GM18909 (cell line): ENCODE data around the gene KCNJ6.

ENCODE experiments used
- ATAC-seq: cut with Tn5 transposase; IDR thresholded peaks from one replicate; pipeline ENCODE4 v1.9.1; 2021; ENCODE audit warnings: mild to moderate bottlenecking; ENCODE audit not compliant: unreplicated experiment, poor library complexity

Gene KCNJ6

GRCh38 chr21:37828556-37828955 lies 87.7 kb downstream of the KCNJ6 start:
- ATAC-seq: no peak

- ATAC-seq: no peak
These were observed 88.3 kb downstream of the KCNJ6 start for GRCh38 chr21:37827913-37828312.

GRCh38 chr21:37821786-37822450 lies 94.3 kb downstream of the KCNJ6 start:
- ATAC-seq: no peak

GRCh38 chr21:37821092-37821491 lies 95.2 kb downstream of the KCNJ6 start:
- ATAC-seq: no peak

- ATAC-seq: no peak
These were observed 96.9 kb downstream of the KCNJ6 start for GRCh38 chr21:37819372-37819771.

- no peak for ATAC-seq
These were observed 99.0 kb downstream of the KCNJ6 start for GRCh38 chr21:37817242-37817641.

GRCh38 chr21:37815893-37816292 lies 100.4 kb downstream of the KCNJ6 start:
- no peak for ATAC-seq

GRCh38 chr21:37811711-37812110 lies 104.5 kb downstream of the KCNJ6 start:
- ATAC-seq: no peak

GRCh38 chr21:37808261-37808660 lies 108.0 kb downstream of the KCNJ6 start:
- no peak for ATAC-seq

GRCh38 chr21:37805266-37805665 lies 111.0 kb downstream of the KCNJ6 start:
- no peak for ATAC-seq

GRCh38 chr21:37804001-37804400 lies 112.3 kb downstream of the KCNJ6 start:
- ATAC-seq: no peak

- no peak for ATAC-seq
These were observed 113.1 kb downstream of the KCNJ6 start for GRCh38 chr21:37803101-37803651.

- ATAC-seq: no peak
These were observed 115.7 kb downstream of the KCNJ6 start for GRCh38 chr21:37800456-37801061.

GRCh38 chr21:37800057-37800455 lies 116.2 kb downstream of the KCNJ6 start:
- ATAC-seq: no peak

GRCh38 chr21:37799211-37800056 lies 116.8 kb downstream of the KCNJ6 start:
- ATAC-seq: no peak

- no peak for ATAC-seq
These were observed 118.9 kb downstream of the KCNJ6 start for GRCh38 chr21:37797403-37797802.

- ATAC-seq: no peak
These were observed 120.2 kb downstream of the KCNJ6 start for GRCh38 chr21:37796011-37796410.

- no peak for ATAC-seq
These were observed 122.6 kb downstream of the KCNJ6 start for GRCh38 chr21:37793660-37794059.

GRCh38 chr21:37792046-37792445 lies 124.2 kb downstream of the KCNJ6 start:
- ATAC-seq: no peak

GRCh38 chr21:37790905-37791304 lies 125.4 kb downstream of the KCNJ6 start:
- ATAC-seq: no peak

GRCh38 chr21:37788503-37788902 lies 127.8 kb downstream of the KCNJ6 start:
- no peak for ATAC-seq
